GM12872 (cell line): ENCODE measurements around the gene UNC45B.

ENCODE experiments used
- CTCF ChIP-seq: IDR thresholded peaks from 3 replicates; pipeline ENCODE4 v1.5.1; 2011; ENCODE audit warnings: low read depth, mild to moderate bottlenecking, low read length, moderate library complexity; ENCODE audit not compliant: insufficient read depth

The UNC45B gene

GRCh38 chr17:35217107-35217506 lies 69.5 kb downstream of the UNC45B start:
- TF ChIP-seq CTCF = no peak

- TF ChIP-seq CTCF = no peak
These were observed 71.3 kb downstream of the UNC45B start for GRCh38 chr17:35218915-35219314.

GRCh38 chr17:35222452-35222851 lies 74.8 kb downstream of the UNC45B start:
- TF ChIP-seq CTCF = no peak

- TF ChIP-seq CTCF = no peak
These were observed 76.8 kb downstream of the UNC45B start for GRCh38 chr17:35224436-35224835.

DNA sequence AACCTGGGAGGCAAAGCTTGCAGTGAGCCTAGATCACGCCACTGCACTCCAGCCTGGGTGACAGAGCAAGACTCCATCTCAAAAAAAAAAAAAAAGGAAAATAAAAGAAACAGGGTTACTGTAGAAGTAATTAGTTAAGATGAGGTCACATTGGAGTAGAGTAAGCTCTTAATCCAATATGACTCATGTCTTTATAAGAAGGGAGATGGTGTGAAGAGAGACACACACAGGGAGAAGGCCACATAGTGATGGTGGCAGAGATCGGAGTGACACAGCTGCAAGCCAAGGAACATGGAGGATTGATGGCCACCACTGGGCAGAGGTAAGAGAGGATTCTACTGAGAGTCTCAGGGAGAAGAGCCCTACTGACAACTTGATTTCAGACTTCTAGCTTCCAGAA lies 79.9 kb downstream of the UNC45B start:
- TF ChIP-seq CTCF = no peak

DNA sequence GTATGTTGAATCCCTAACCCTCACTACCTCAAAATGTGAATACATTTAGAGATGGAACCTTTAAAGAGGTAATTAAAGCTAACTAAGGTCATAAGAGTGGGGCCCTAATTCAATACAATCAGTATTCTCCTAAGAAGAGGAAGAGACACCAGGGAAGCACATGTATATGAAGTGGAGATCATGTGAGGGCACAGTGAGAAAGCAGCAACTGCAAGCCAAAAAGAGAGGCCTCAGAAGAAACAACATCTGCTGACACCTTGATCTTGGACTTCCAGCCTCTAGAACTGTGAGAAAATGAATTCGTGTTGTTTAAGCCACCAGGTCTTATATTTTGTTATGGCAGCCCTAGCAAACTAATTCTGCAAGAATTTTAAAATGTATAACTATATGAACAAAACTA lies 82.0 kb downstream of the UNC45B start:
- TF ChIP-seq CTCF = no peak

DNA sequence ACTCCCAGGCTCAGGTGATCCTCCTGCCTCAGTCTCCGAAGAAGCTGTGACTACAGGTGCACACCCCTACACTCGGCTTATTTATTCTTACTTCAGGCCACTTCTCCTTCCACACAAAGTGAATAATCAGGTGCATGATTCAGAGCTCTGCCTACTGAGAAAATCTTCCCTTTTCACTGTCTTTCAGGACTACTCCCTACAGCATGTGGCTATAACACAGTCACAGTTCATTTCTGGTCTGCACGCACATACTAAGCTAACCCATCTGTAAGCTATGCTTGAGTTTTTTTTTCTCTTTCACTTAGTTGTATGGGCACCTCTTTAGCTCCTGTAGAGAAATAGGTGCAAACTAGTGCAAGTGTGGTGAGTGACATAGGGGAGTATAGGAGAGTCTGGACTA lies 87.7 kb downstream of the UNC45B start:
- no peak for TF ChIP-seq CTCF

GRCh38 chr17:35235917-35236316 lies 88.3 kb downstream of the UNC45B start:
- TF ChIP-seq CTCF = no peak
